Measurements from ENCODE around the gene LAT. TPM values are rescaled to one million over a fixed set of nuclear protein-coding genes. Genes with fewer than 3 reads are reported as not detected.

LAT gene
- total and polyA plus RNA-seq, 2 of the 4 experiments (the other 2 are of a cell fraction) = 0.18 to 7.4 TPM

GRCh38 chr16:29025735-29026134 is 40.9 kb downstream of the LAT start:
- no peak overlapping the region for H3K18ac ChIP-seq (ENCODE audit: low read depth, low read length)
- no peak overlapping the region for H2AK5ac ChIP-seq (ENCODE audit: low read depth, low read length)
- no CpG with 5 or more reads among the region's 4 CpGs for WGBS, 2 experiments (ENCODE audit: extremely low coverage in 2 of 2, insufficient read length in 1 of 2)
- H2BK120ac ChIP-seq (ENCODE audit: low read depth, low read length) = no peak overlapping the region
- H3K9ac ChIP-seq (ENCODE audit: low read depth, low read length) = no peak overlapping the region
- no peaks in the 10 kb centered on the region for H3K36me3 ChIP-seq (ENCODE audit: control insufficient read depth, insufficient read depth, low read length)
- H2BK5ac ChIP-seq (ENCODE audit: low read depth, low read length, poor library complexity, severe bottlenecking) = no peak overlapping the region
- DNase-seq (no peak), ATAC-seq (ENCODE audit: low read depth) (no peak)
- dilution Hi-C loops (cut with HindIII; ENCODE audit: low sequenced_read_pairs, unreplicated experiment) = no loop called here
- no peak overlapping the region for H3K14ac ChIP-seq (replicated peaks; ENCODE audit: low read depth, low read length)
- H4K91ac ChIP-seq (ENCODE audit: insufficient read depth, low read depth, low read length) = no peak overlapping the region
- CTCF ChIA-PET = no interaction called here
- H3K4me1 ChIP-seq (ENCODE audit: control insufficient read depth, insufficient read depth, low read length) = peaks cover 10% of the 10 kb centered on the region
- no peak overlapping the region for H4K5ac ChIP-seq (ENCODE audit: low read depth, low read length)
- H4K20me1 ChIP-seq (ENCODE audit: insufficient read depth, low read length) = no peaks in the 10 kb centered on the region
- in situ Hi-C loops (cut with MboI; ENCODE audit: low sequenced_read_pairs) = no loop called here
- H3K27ac ChIP-seq (ENCODE audit: insufficient read depth, low read length) = no peak overlapping the region
- H4K8ac ChIP-seq (ENCODE audit: low read depth in 2 of 2, low read length in 2 of 2) = no peak overlapping the region
- no peak overlapping the region for H2BK20ac ChIP-seq (ENCODE audit: low read depth, low read length)
- H3K27me3 ChIP-seq (ENCODE audit: control insufficient read depth, insufficient read depth, low read length) = no peaks in the 10 kb centered on the region; the same call in 1 of the 2 replicates
- no peak overlapping the region for H2BK15ac ChIP-seq (ENCODE audit: low read depth, low read length)
- no peak overlapping the region for H2AFZ ChIP-seq (replicated peaks; ENCODE audit: low read length, poor library complexity)
- H3K9me1 ChIP-seq (ENCODE audit: insufficient read depth, low read length) = peaks cover 3% of the 10 kb centered on the region; the same call in 1 of the 2 replicates
- H3K4ac ChIP-seq (ENCODE audit: low read depth, low read length) = no peak overlapping the region
- BruUV-seq (replicated peaks) = no TSS peak
- no peak overlapping the region for H3K23ac ChIP-seq (ENCODE audit: low read depth, low read length)
- H3K79me1 ChIP-seq (ENCODE audit: low read depth in 1 of 2, low read length in 2 of 2) = no peaks in the 10 kb centered on the region
- H3K9me3 ChIP-seq (ENCODE audit: control insufficient read depth, insufficient read depth, low read length) = no peaks in the 10 kb centered on the region
- POLR2A ChIA-PET (ENCODE audit: unreplicated experiment) = no interaction called here
- H3K4me3 ChIP-seq (ENCODE audit: insufficient read depth, low read depth, low read length) = no peak overlapping the region
- no peak overlapping the region for H2AK9ac ChIP-seq (replicated peaks; ENCODE audit: low read depth, low read length, poor library complexity)
- intact Hi-C loops (cut with micrococcal nuclease) = loop anchor here (10.0 kb wide), 1 partner anchor 59 kb away; no protein-coding TSS in a partner anchor
- no peak for TF ChIP-seq CEBPB (IDR thresholded peaks at IDR 0.05; ENCODE audit: low read depth, low read length)
- no peak for TF ChIP-seq ELK1 (IDR thresholded peaks at IDR 0.05; ENCODE audit: borderline replicate concordance, low read depth, low read length)
- TF ChIP-seq NFE2L2 (IDR thresholded peaks at IDR 0.05; ENCODE audit: low read depth, low read length) = no peak
- no peak for TF ChIP-seq CHD1 (IDR thresholded peaks at IDR 0.05; ENCODE audit: low read depth, low read length)
- TF ChIP-seq MAZ (IDR thresholded peaks at IDR 0.05; ENCODE audit: borderline replicate concordance, low read depth, low read length) = no peak
- no peak for TF ChIP-seq POLR2A (IDR thresholded peaks at IDR 0.05; ENCODE audit: low read depth, low read length)
- no peak overlapping the region for H3K4me2 ChIP-seq (ENCODE audit: low read depth, low read length)
- H3K56ac ChIP-seq (ENCODE audit: extremely low read depth, insufficient read depth, low read length) = no peak overlapping the region
